Tibial artery (tissue), 4 donors: ENCODE results near the gene MAN1B1.

Experiments
- DNase-seq, 2 donors: peaks; one replicate each; pipeline ENCODE4 v3.0.0-alpha.2; 2019
- H3K27ac ChIP-seq, 2 donors: fragments of 200-600 bp; sonication (generic) in 1 of 2; 1 replicate in 1 of 2; 2 replicates in 1 of 2; pipeline ENCODE4 v1.5.1; 2018 to 2019; ENCODE audit warnings: mild to moderate bottlenecking in 1 of 2
- H3K27me3 ChIP-seq, 2 donors: fragments of 200-600 bp; sonication (generic) in 1 of 2; one replicate each; pipeline versions ENCODE4 v1.5.1 to v1.6.0; 2016 to 2019
- H3K36me3 ChIP-seq, 3 donors: fragments of 200-600 bp; sonication (generic) in 2 of 3; one replicate each; pipeline ENCODE4 v1.5.1; 2016 to 2019; ENCODE audit warnings: mild to moderate bottlenecking in 2 of 3
- H3K4me1 ChIP-seq, 4 donors: fragments of 200-600 bp; sonication (generic) in 2 of 4; 1 replicate in 3 of 4; 2 replicates in 1 of 4; pipeline ENCODE4 v1.5.1; 2016 to 2019
- H3K4me3 ChIP-seq, 2 donors: fragments of 200-600 bp; sonication (generic) in 1 of 2; 1 replicate in 1 of 2; 2 replicates in 1 of 2; pipeline ENCODE4 v1.5.1; 2018 to 2019; ENCODE audit warnings: mild to moderate bottlenecking in 2 of 2
- H3K9me3 ChIP-seq, 3 donors: fragments of 200-600 bp; sonication (generic) in 1 of 3; one replicate each; pipeline ENCODE4 v1.5.1; 2016 to 2019
- CTCF ChIP-seq, 2 experiments: fragments of 200-600 bp in 1 of 2; fragments of 450-650 bp in 1 of 2; IDR thresholded peaks; one replicate each; pipeline ENCODE4 v1.5.1; 2017 to 2019; ENCODE audit warnings: antibody characterized with exemption in 2 of 2, mild to moderate bottlenecking in 1 of 2, moderate library complexity in 1 of 2
- intact Hi-C: fragments of 100-400 bp; cut with DNase I; formaldehyde crosslinking; loops from one replicate; pipeline ENCODE4 v1.15.0; 2023; ENCODE audit warnings: low total_unique reads

Gene MAN1B1

DNA sequence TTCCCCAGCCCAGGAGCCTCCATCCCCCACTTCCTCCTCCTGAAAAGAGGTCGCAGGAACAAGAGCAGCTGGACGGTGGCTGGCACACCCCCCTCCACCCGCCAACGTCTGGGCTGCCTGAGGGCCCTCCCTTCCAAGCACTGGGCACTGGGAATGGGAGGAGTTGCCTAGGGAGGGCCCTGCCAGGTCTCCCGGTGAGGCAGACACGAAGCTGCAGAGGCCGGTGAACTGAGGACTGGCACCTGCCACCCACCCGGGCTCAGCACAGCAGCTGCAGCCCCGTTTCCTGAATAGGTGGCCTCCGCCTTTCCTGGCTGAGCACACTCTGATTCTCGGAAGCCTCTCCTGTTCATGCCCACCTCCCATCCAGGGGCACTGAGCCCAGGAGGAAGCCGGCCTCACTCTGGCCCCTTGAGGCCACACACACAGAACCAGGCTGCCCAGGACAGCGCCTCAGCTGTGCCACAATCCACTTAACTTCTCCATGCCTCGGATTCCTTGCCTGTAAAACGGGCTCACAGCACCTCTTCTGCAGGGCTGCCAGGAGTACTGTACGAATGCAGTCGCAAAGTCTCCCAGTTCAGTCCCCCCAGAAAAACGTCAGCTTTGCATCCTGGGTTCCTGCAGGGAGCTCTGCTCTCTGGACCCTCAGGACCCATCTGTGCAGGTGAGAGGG, 42.1 kb upstream of the MAN1B1 start:
- H3K27ac ChIP-seq: no peak overlapping the region
- DNase-seq: no peak
- intact Hi-C loops: loop anchor here (5.0 kb wide), 1 partner anchor 33 kb away; the partner anchor contains the start of gene UAP1L1

DNA sequence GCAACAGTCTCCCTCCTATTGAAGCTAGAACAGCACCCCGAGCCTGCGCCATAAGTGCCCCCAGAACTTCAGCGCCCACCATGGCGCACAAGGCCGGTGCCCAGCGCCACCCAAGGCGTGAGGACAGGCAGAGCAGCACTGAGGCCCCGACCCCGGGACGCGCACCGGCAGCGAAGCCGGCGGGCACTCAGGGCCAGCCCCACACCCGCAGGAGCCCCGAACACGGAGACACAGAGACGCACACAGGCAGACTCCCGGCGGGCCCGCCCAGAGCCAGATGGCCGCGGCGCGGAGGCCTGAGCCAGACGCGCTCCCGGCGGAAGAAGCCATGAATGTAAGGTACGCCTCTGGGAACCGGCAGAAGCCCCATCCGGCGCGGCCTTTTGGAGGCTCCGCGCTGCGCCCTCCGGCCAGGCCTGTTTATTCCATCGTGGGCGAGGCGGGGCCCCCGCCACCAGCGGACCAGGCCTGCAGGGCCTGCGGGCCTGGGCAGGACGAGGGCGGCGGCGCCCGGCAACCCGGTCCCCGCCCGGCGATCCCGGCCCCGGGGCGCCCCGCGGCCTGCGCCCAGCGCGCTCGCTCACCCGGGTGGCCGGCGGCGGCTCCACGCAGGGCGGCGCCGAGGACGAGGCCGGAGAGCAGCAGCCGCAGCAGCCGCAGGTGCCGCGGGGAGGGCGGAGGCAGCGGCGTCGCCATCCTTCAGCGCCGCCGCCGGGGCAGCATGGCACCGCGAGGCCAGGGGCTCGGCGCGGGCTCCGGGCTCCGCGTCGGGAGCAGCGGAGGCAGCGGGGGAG, 41.3 kb upstream of the MAN1B1 start:
- Histone ChIP-seq H3K4me3 (peak overlapping the region; percentile 54 to 57), H3K4me1 (peaks cover 0 to 47% (median 21%) of the 10 kb centered on the region in 4 donors), H3K27ac (peak overlapping the region in 1 of 2 donors; percentile 51), H3K27me3 (peaks cover 0 to 38% of the 10 kb centered on the region in 2 donors), H3K9me3 (no peaks in the 10 kb centered on the region), H3K36me3 (peaks cover 0 to 7% (median 6%) of the 10 kb centered on the region in 3 donors)
- TF ChIP-seq CTCF (IDR thresholded peaks at IDR 0.05): no peak
- intact Hi-C loops: no loop called here
- DNase-seq: no peak

More for the DNA sequence above, 42.1 kb upstream of the MAN1B1 start:
- peaks cover 0 to 32% of the 10 kb centered on the region in 2 donors for H3K27me3 ChIP-seq
- no peak for TF ChIP-seq CTCF (IDR thresholded peaks at IDR 0.05)
- no peaks in the 10 kb centered on the region for H3K9me3 ChIP-seq
- peaks cover 0 to 47% (median 21%) of the 10 kb centered on the region in 4 donors for H3K4me1 ChIP-seq
- H3K36me3 ChIP-seq: peaks cover 3 to 16% (median 15%) of the 10 kb centered on the region in 3 donors
- peak overlapping the region; percentile 54 to 57 for H3K4me3 ChIP-seq

DNA sequence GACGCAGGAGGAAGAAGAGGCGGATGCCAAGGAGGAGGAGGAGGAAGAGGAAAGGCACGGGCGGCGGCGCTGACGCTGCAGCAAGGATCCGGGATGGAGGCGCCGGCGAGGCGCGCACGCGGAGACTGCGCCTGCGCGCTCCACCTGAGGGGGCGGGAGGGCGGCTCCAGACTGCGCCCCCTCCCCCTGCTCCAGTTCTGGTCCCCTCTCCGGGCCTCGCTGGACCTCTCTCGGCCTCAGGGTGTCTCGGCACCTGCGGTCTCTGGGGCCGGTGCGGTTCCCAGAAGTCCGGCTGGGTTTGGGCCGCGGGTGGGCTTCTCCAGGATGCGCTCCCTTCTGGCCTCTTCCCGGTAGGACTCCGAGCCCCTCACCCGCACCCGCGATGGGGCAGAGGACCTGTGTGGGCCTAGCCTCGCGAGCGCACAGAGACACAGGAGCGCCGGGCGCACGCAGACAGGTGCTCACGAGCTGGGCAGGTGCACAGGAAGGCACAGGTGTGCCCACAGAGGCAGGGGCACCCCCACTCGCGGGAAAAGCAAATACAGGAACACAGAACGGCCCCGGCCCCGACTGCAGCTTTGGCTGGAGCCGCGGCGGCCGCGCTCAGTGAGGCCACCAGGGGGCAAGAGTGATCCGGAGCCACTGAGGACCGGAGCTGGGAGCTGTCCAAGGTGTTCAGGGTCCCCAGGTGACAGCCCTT, 40.5 kb upstream of the MAN1B1 start, which contains the start of gene NPDC1:
NPDC1 (minus strand) TSS at position 90 of the 700 bp plus-strand sequence. CDS start 188 bp downstream, outside the sequence.
- DNase-seq: peak; percentile 66 to 80
- Histone ChIP-seq H3K4me3 (peak within 1 kb of the TSS; percentile 54 to 57), H3K9me3 (no peaks in the 10 kb centered on the region), H3K27me3 (peaks cover 0 to 46% of the 10 kb centered on the region in 2 donors), H3K4me1 (peaks cover 0 to 47% (median 21%) of the 10 kb centered on the region in 4 donors), H3K36me3 (peaks cover 0 to 4% (median 0%) of the 10 kb centered on the region in 3 donors), H3K27ac (peak within 1 kb of the TSS in 1 of 2 donors; percentile 51)
- peak; percentile 60 to 68 for TF ChIP-seq CTCF (IDR thresholded peaks at IDR 0.05)
- intact Hi-C loops: no loop called here

GRCh38 chr9:137048655-137049543, 37.9 kb upstream of the MAN1B1 start:
- Histone ChIP-seq H3K9me3 (no peaks in the 10 kb centered on the region), H3K27ac (no peak overlapping the region), H3K36me3 (no peaks in the 10 kb centered on the region), H3K27me3 (peaks cover 6 to 72% of the 10 kb centered on the region in 2 donors), H3K4me1 (peaks cover 0 to 52% (median 31%) of the 10 kb centered on the region in 4 donors), H3K4me3 (no peak overlapping the region)
- no peak for DNase-seq
- intact Hi-C loops: no loop called here
- TF ChIP-seq CTCF (IDR thresholded peaks at IDR 0.05): no peak
